Spinal cord (tissue), 10 donors: ENCODE data around the gene TBC1D1. TPM values are rescaled to one million over a fixed set of nuclear protein-coding genes. Genes with fewer than 3 reads are reported as not detected.

Source experiments
- DNase-seq, 6 donors: peaks; one replicate each; pipeline versions ENCODE4 v3.0.0 to v3.0.0-alpha.2; 2013 to 2015; ENCODE audit warnings: low spot score in 6 of 6, low read depth in 4 of 6
- H3K27ac ChIP-seq: one replicate; pipeline ENCODE4 v1.5.1; 2013; ENCODE audit warnings: low read depth, low read length, control low read depth
- H3K27me3 ChIP-seq: one replicate; pipeline ENCODE4 v1.6.1; 2013; ENCODE audit warnings: low read length; ENCODE audit not compliant: control insufficient read depth, insufficient read depth
- H3K36me3 ChIP-seq: one replicate; pipeline ENCODE4 v1.6.1; 2013; ENCODE audit warnings: low read length; ENCODE audit not compliant: control insufficient read depth, insufficient read depth
- H3K4me1 ChIP-seq: one replicate; pipeline ENCODE4 v1.6.1; 2013; ENCODE audit warnings: low read length; ENCODE audit not compliant: control insufficient read depth, insufficient read depth
- H3K4me3 ChIP-seq: one replicate; pipeline ENCODE4 v1.5.1; 2013; ENCODE audit warnings: low read depth, low read length, control low read depth
- H3K9me3 ChIP-seq: one replicate; pipeline ENCODE4 v1.6.1; 2013; ENCODE audit warnings: low read length; ENCODE audit not compliant: control insufficient read depth, insufficient read depth
- WGBS: methylation state at CpG from one replicate; pipeline ENCODE4 v1.1.5; 2013; ENCODE audit warnings: missing lambda C conversion rate; ENCODE audit not compliant: insufficient coverage; 5-methylcytosine and 5-hydroxymethylcytosine counted together
- polyA plus RNA-seq, 2 donors: library from polyadenylated mRNA; unstranded; fragments of 120-200 nt; gene quantifications; one replicate each; pipeline ENCODE4 v1.2.1, GENCODE V29; 2013; ENCODE audit not compliant: insufficient read length in 2 of 2
- total RNA-seq, 2 donors: library from RNA; depleted of rRNA in 1 of 2; stranded (reverse); fragments of 120-200 nt in 1 of 2; fragments of >200 nt in 1 of 2; gene quantifications; one replicate each; pipeline versions ENCODE4 v1.2.3 to v1.2.4, GENCODE V29; 2013 to 2014
- donor health status: healthy.

Gene TBC1D1
- total and polyA plus RNA-seq, 4 donors = 49.0 to 59.0 (median 53.9) TPM

- no peak for DNase-seq
- H3K27ac ChIP-seq = no peak overlapping the region
- no peaks in the 10 kb centered on the region for H3K9me3 ChIP-seq
- H3K4me3 ChIP-seq = no peak overlapping the region
- H3K4me1 ChIP-seq = no peaks in the 10 kb centered on the region
- no peaks in the 10 kb centered on the region for H3K27me3 ChIP-seq
- peaks cover 11% of the 10 kb centered on the region for H3K36me3 ChIP-seq
- 80% methylated on average over 1 of the region's 3 CpGs for WGBS
Observed at GRCh38 chr4:38099908-38100407, 209.1 kb downstream of the TBC1D1 start.

GRCh38 chr4:38100474-38101255, 209.8 kb downstream of the TBC1D1 start:
- no peak overlapping the region for H3K27ac ChIP-seq
- WGBS = 97% methylated on average over 3 of the region's 5 CpGs

GRCh38 chr4:38101563-38101962, 210.7 kb downstream of the TBC1D1 start:
- no peak for DNase-seq
- WGBS = 68% methylated on average over 3 of the region's 4 CpGs
- no peaks in the 10 kb centered on the region for H3K27me3 ChIP-seq
- H3K27ac ChIP-seq = no peak overlapping the region
- H3K4me3 ChIP-seq = no peak overlapping the region
- H3K4me1 ChIP-seq = no peaks in the 10 kb centered on the region
- H3K9me3 ChIP-seq = no peaks in the 10 kb centered on the region
- H3K36me3 ChIP-seq = peaks cover 21% of the 10 kb centered on the region

More at GRCh38 chr4:38100474-38101255, 209.8 kb downstream of the TBC1D1 start:
- no peak for DNase-seq
- Histone ChIP-seq H3K27me3 (no peaks in the 10 kb centered on the region), H3K36me3 (peaks cover 16% of the 10 kb centered on the region), H3K9me3 (no peaks in the 10 kb centered on the region), H3K4me3 (no peak overlapping the region), H3K4me1 (no peaks in the 10 kb centered on the region)

- H3K36me3 ChIP-seq = peaks cover 26% of the 10 kb centered on the region
- peak in 1 of 6 donors; percentile 43 for DNase-seq
- H3K9me3 ChIP-seq = no peaks in the 10 kb centered on the region
- H3K4me3 ChIP-seq = no peak overlapping the region
- no peaks in the 10 kb centered on the region for H3K4me1 ChIP-seq
- 65% methylated on average over 2 of the region's 7 CpGs for WGBS
- H3K27ac ChIP-seq = no peak overlapping the region
- H3K27me3 ChIP-seq = no peaks in the 10 kb centered on the region
Observed at GRCh38 chr4:38102957-38103588, 212.2 kb downstream of the TBC1D1 start.

- Histone ChIP-seq H3K4me3 (no peak overlapping the region), H3K9me3 (no peaks in the 10 kb centered on the region), H3K36me3 (peaks cover 30% of the 10 kb centered on the region), H3K27ac (no peak overlapping the region), H3K4me1 (no peaks in the 10 kb centered on the region), H3K27me3 (no peaks in the 10 kb centered on the region)
- WGBS = 85% methylated on average over 4 of the region's 7 CpGs
- no peak for DNase-seq
Observed at GRCh38 chr4:38105475-38106220, 214.8 kb downstream of the TBC1D1 start.

- H3K4me3 ChIP-seq = no peak overlapping the region
- no peak overlapping the region for H3K27ac ChIP-seq
- H3K4me1 ChIP-seq = no peaks in the 10 kb centered on the region
- WGBS = 81% methylated on average over 2 of the region's 4 CpGs
- H3K36me3 ChIP-seq = peaks cover 30% of the 10 kb centered on the region
- DNase-seq = no peak
- H3K9me3 ChIP-seq = no peaks in the 10 kb centered on the region
- H3K27me3 ChIP-seq = no peaks in the 10 kb centered on the region
Observed at GRCh38 chr4:38106311-38106710, 215.4 kb downstream of the TBC1D1 start.

DNA sequence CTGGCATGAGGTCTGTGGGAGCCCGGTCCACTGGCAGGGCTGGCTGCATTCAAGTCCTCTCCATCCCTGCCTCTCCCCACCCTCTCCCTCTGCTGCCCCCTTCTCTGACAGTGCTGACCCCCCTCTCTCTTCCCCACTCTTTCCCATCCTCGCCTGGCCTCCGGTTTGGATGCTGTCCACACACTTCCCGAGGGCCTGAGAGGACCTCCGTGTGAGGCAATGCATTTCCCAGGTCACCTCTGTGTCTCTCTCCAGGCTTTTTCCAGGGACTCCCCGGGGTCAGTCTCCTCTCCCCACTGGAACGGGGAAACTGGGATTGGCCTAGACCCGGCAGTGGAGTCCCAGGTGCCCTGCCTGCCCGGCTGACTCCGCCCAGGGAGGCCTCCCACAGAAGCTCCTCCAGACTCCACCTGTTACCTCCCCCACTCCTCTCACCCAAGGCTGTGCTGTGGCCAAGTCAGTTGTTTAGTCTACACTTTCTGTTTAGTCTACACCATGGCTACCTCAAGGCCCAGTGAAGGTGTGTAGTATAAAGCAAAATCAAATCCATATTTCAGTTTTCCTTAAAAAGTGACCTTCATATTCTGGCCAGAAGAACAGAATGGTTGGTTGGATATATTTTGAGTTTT, 216.1 kb downstream of the TBC1D1 start:
- 77% methylated on average over 10 of the region's 10 CpGs for WGBS
- Histone ChIP-seq H3K9me3 (no peaks in the 10 kb centered on the region), H3K36me3 (peaks cover 30% of the 10 kb centered on the region), H3K4me1 (no peaks in the 10 kb centered on the region), H3K27ac (no peak overlapping the region), H3K27me3 (no peaks in the 10 kb centered on the region), H3K4me3 (no peak overlapping the region)
- DNase-seq = no peak

DNA sequence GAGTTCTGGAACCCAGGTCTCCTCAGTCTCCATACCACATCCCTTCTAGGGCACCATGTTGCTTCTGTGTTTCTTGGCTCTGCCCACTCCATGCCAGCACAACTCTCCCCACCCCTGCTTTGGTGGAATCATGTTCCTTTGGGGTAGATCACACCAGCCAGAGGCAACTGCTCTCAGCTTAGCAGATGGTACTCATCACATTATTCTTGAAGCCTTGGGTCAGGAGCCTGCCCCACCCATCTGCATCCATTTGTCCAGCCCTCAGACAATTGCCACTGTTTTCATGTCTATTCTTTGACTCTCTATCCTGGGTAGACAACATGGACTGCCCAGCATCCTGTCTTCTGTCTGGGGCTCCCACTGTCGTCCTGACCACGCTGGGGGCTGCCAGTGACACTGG, 216.9 kb downstream of the TBC1D1 start:
- Histone ChIP-seq H3K9me3 (no peaks in the 10 kb centered on the region), H3K4me3 (no peak overlapping the region), H3K27ac (no peak overlapping the region), H3K27me3 (no peaks in the 10 kb centered on the region), H3K4me1 (peaks cover 3% of the 10 kb centered on the region), H3K36me3 (peaks cover 25% of the 10 kb centered on the region)
- no peak for DNase-seq
- 89% methylated on average over 2 of the region's 2 CpGs for WGBS

- Histone ChIP-seq H3K4me1 (peaks cover 10% of the 10 kb centered on the region), H3K27ac (no peak overlapping the region)
Observed at GRCh38 chr4:38109370-38109769, 218.5 kb downstream of the TBC1D1 start.

More at GRCh38 chr4:38109370-38109769, 218.5 kb downstream of the TBC1D1 start:
- no peaks in the 10 kb centered on the region for H3K27me3 ChIP-seq
- H3K9me3 ChIP-seq = no peaks in the 10 kb centered on the region
- H3K4me3 ChIP-seq = no peak overlapping the region
- H3K36me3 ChIP-seq = peaks cover 25% of the 10 kb centered on the region
- no peak for DNase-seq
- 83% methylated on average over 1 of the region's 3 CpGs for whole genome bisulfite sequencing
